Neural cell (in vitro differentiated cells): ENCODE data around the gene CCDC68.

Source experiments
- POLR2AphosphoS5 ChIP-seq: IDR thresholded peaks from 2 replicates; pipeline ENCODE4 v1.6.1; 2012
- REST ChIP-seq: IDR thresholded peaks from 2 replicates; pipeline ENCODE4 v1.6.1; 2012; ENCODE audit warnings: borderline replicate concordance
- TAF1 ChIP-seq: IDR thresholded peaks from 2 replicates; pipeline ENCODE4 v1.6.1; 2012; ENCODE audit warnings: low read depth
- TF ChIP-seq, protein P1 (sequence below): fragments of 450-650 bp; IDR thresholded peaks from 2 replicates; pipeline ENCODE4 v1.5.1; 2014; ENCODE audit warnings: antibody characterized with exemption, mild to moderate bottlenecking, moderate library complexity; ENCODE audit not compliant: poor library complexity, severe bottlenecking

- no peak for TF ChIP-seq POLR2AphosphoS5
- TF ChIP-seq, protein P1, sequence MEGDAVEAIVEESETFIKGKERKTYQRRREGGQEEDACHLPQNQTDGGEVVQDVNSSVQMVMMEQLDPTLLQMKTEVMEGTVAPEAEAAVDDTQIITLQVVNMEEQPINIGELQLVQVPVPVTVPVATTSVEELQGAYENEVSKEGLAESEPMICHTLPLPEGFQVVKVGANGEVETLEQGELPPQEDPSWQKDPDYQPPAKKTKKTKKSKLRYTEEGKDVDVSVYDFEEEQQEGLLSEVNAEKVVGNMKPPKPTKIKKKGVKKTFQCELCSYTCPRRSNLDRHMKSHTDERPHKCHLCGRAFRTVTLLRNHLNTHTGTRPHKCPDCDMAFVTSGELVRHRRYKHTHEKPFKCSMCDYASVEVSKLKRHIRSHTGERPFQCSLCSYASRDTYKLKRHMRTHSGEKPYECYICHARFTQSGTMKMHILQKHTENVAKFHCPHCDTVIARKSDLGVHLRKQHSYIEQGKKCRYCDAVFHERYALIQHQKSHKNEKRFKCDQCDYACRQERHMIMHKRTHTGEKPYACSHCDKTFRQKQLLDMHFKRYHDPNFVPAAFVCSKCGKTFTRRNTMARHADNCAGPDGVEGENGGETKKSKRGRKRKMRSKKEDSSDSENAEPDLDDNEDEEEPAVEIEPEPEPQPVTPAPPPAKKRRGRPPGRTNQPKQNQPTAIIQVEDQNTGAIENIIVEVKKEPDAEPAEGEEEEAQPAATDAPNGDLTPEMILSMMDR = no peak
- no peak for TF ChIP-seq REST
- TF ChIP-seq TAF1 = no peak
These were observed 3.8 kb upstream of the CCDC68 start for GRCh38 chr18:54962919-54963645.
